Measurements from ENCODE around the gene AHI1.

DNA sequence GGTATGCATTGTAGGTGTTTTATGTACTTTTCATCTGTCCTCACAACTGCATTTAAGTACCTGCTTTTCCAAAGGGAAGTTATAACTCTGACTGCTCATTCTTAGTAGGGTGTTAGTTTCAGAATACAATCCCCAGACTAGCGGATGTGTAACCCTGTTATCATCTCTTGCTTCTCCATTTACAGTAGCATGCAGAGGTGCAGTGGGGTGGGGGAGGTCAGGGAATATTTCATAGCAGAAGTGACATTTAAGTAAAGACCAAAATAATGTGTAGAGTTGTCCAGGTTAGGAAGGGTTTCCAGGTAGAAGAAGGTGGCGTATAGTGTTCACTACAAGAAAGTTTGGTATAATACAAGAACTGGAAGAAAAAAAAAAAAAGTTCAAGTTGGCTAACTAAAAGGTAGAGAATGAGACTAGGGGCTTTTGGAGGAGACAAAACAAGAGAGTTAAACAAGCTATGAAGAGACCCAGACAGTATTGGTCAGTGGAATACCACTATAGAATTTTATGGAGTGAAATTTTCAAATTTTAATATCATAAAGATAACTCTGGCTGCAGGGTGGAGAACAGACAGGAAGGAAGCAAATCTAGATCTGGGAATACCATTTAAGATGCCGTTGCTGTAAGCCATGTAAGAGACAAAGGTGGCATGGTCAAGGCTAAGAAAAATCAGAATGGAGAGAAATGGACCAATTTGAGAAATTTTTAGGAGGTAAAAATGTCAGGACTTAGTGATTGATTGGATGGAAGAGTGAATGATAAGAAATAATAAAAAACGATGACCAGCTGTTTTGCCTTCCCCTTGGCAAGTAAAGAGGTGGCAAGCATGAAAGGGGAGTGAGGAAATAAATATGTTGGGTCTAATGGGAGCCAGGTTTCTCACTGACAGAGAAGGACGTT is 2.2 kb upstream of the AHI1 start:
- no peak for TF ChIP-seq CTCF (IDR thresholded peaks at IDR 0.05; ENCODE audit: low read length)
- no peak for TF ChIP-seq EZH2 (optimal IDR thresholded peaks at IDR 0.05; ENCODE audit: low read depth, low read length)
